Suprapubic skin (tissue), 4 donors: ENCODE results near the gene ENDOU. TPM values are rescaled to one million over a fixed set of nuclear protein-coding genes. Genes with fewer than 3 reads are reported as not detected.

ENCODE experiments used
- DNase-seq, 2 donors: peaks; one replicate each; pipeline ENCODE4 v3.0.0-alpha.2; 2019; ENCODE audit warnings: low spot score in 2 of 2
- H3K27ac ChIP-seq: fragments of 200-600 bp; sonication (generic); one replicate; pipeline ENCODE4 v1.5.1; 2019
- H3K27me3 ChIP-seq: fragments of 200-600 bp; sonication (generic); one replicate; pipeline ENCODE4 v1.5.1; 2019
- H3K36me3 ChIP-seq: fragments of 200-600 bp; sonication (generic); one replicate; pipeline ENCODE4 v1.5.1; 2019
- H3K4me1 ChIP-seq: fragments of 200-600 bp; sonication (generic); one replicate; pipeline ENCODE4 v1.5.1; 2019
- H3K4me3 ChIP-seq: fragments of 200-600 bp; sonication (generic); one replicate; pipeline ENCODE4 v1.5.1; 2019; ENCODE audit warnings: mild to moderate bottlenecking
- H3K9me3 ChIP-seq: fragments of 200-600 bp; sonication (generic); one replicate; pipeline ENCODE4 v1.5.1; 2019
- CTCF ChIP-seq, 2 donors: fragments of 200-600 bp in 1 of 2; fragments of 450-650 bp in 1 of 2; sonication (generic) in 1 of 2; IDR thresholded peaks; one replicate each; pipeline ENCODE4 v1.5.1; 2016 to 2019; ENCODE audit warnings: antibody characterized with exemption in 2 of 2, mild to moderate bottlenecking in 1 of 2, moderate library complexity in 1 of 2
- EP300 ChIP-seq: sonication (generic); formaldehyde crosslinking; IDR thresholded peaks from one replicate; pipeline ENCODE4 v1.6.1; 2017; ENCODE audit warnings: antibody characterized with exemption
- POLR2A ChIP-seq, 2 donors: fragments of 450-650 bp; IDR thresholded peaks; one replicate each; pipeline ENCODE4 v1.6.1; 2017; ENCODE audit warnings: antibody characterized with exemption in 2 of 2, mild to moderate bottlenecking in 2 of 2, moderate library complexity in 2 of 2
- POLR2AphosphoS5 ChIP-seq, 3 donors: sonication (generic); formaldehyde crosslinking; IDR thresholded peaks; one replicate each; pipeline ENCODE4 v1.6.1; 2017; ENCODE audit warnings: antibody characterized with exemption in 3 of 3
- WGBS: methylation state at CpG from one replicate; pipeline ENCODE4 v1.1.5; 2018; 5-methylcytosine and 5-hydroxymethylcytosine counted together
- total RNA-seq, 4 donors: library from RNA; depleted of rRNA; stranded (reverse); fragments of >200 nt; gene quantifications; one replicate each; pipeline ENCODE4 v1.1.0, GENCODE V29; 2016

Gene ENDOU
- total RNA-seq, 4 donors from 2014 or later, result 3.5 to 36.1 (median 20.8) TPM

GRCh38 chr12:47758834-47759690, 33.8 kb upstream of the ENDOU start, which contains the start of gene RAPGEF3:
Gene RAPGEF3, minus strand, starts transcription at chr12:47758880. Its CDS starts 324 bp downstream, at chr12:47758556.
- Histone ChIP-seq H3K4me3 (peak within 1 kb of the TSS; percentile 67), H3K27me3 (no peaks in the 10 kb centered on the region), H3K36me3 (no peaks in the 10 kb centered on the region), H3K4me1 (peaks cover 65% of the 10 kb centered on the region), H3K27ac (peak within 1 kb of the TSS; percentile 80), H3K9me3 (no peaks in the 10 kb centered on the region)
- TF ChIP-seq EP300 (no peak), POLR2AphosphoS5 (IDR thresholded peaks at IDR 0.05) (peak in 2 of 3 donors; percentile 54 to 68), POLR2A (IDR thresholded peaks at IDR 0.05) (no peak), CTCF (IDR thresholded peaks at IDR 0.05) (peak in 1 of 2 donors; percentile 57)
- WGBS, result 3% methylated on average over 34 of the region's 57 CpGs
- DNase-seq, result peak; percentile 91 to 93

GRCh38 chr12:47758584-47758833, 33.2 kb upstream of the ENDOU start:
- Histone ChIP-seq H3K36me3 (no peaks in the 10 kb centered on the region), H3K4me3 (peak overlapping the region; percentile 67), H3K27ac (peak overlapping the region; percentile 80), H3K4me1 (peaks cover 65% of the 10 kb centered on the region), H3K9me3 (no peaks in the 10 kb centered on the region), H3K27me3 (no peaks in the 10 kb centered on the region)
- 2% methylated on average over 5 of the region's 10 CpGs for WGBS
- TF ChIP-seq POLR2A (IDR thresholded peaks at IDR 0.05), result no peak
- no peak for TF ChIP-seq EP300
- no peak for TF ChIP-seq CTCF (IDR thresholded peaks at IDR 0.05)
- TF ChIP-seq POLR2AphosphoS5 (IDR thresholded peaks at IDR 0.05), result no peak
- DNase-seq, result no peak

GRCh38 chr12:47757840-47758583, 32.7 kb upstream of the ENDOU start:
- Histone ChIP-seq H3K36me3 (no peaks in the 10 kb centered on the region), H3K4me3 (peak overlapping the region; percentile 67), H3K27me3 (no peaks in the 10 kb centered on the region), H3K4me1 (peaks cover 65% of the 10 kb centered on the region), H3K9me3 (no peaks in the 10 kb centered on the region), H3K27ac (no peak overlapping the region)
- 26% methylated on average over 10 of the region's 20 CpGs for WGBS
- no peak for DNase-seq
- TF ChIP-seq CTCF (IDR thresholded peaks at IDR 0.05) (no peak), EP300 (no peak), POLR2AphosphoS5 (IDR thresholded peaks at IDR 0.05) (no peak), POLR2A (IDR thresholded peaks at IDR 0.05) (no peak)

GRCh38 chr12:47757364-47757839, 32.1 kb upstream of the ENDOU start:
- no peaks in the 10 kb centered on the region for H3K27me3 ChIP-seq
- H3K4me1 ChIP-seq, result peaks cover 68% of the 10 kb centered on the region
- H3K4me3 ChIP-seq, result peak overlapping the region; percentile 67
- no peak for TF ChIP-seq EP300
- TF ChIP-seq POLR2AphosphoS5 (IDR thresholded peaks at IDR 0.05), result no peak
- TF ChIP-seq CTCF (IDR thresholded peaks at IDR 0.05), result no peak
- TF ChIP-seq POLR2A (IDR thresholded peaks at IDR 0.05), result no peak
- no peak for DNase-seq
- H3K27ac ChIP-seq, result no peak overlapping the region
- no peaks in the 10 kb centered on the region for H3K36me3 ChIP-seq
- 70% methylated on average over 7 of the region's 7 CpGs for WGBS
- H3K9me3 ChIP-seq, result no peaks in the 10 kb centered on the region
